Adrenal gland (tissue), 5 donors: Measurements from ENCODE around the gene C1orf167.

Experiments used
- CTCF ChIP-seq, 6 experiments: fragments of 450-650 bp in 4 of 6; fragments of 200-600 bp in 2 of 6; sonication (generic) in 1 of 6; IDR thresholded peaks; 1 replicate in 5 of 6; 2 replicates in 1 of 6; pipeline versions ENCODE4 v1.5.1 to v1.8.0; 2016 to 2021; ENCODE audit warnings: antibody characterized with exemption in 6 of 6, mild to moderate bottlenecking in 2 of 6, moderate library complexity in 1 of 6
- POLR2A ChIP-seq, 2 donors: fragments of 450-650 bp; IDR thresholded peaks; one replicate each; pipeline ENCODE4 v1.6.1; 2017; ENCODE audit warnings: antibody characterized with exemption in 2 of 2, mild to moderate bottlenecking in 2 of 2, moderate library complexity in 1 of 2
- donor health status: DM: no; HTN: no; CAD: no.

- no peak for TF ChIP-seq CTCF (IDR thresholded peaks at IDR 0.05)
- TF ChIP-seq POLR2A (IDR thresholded peaks at IDR 0.05): no peak
Observed at GRCh38 chr1:11799896-11800295, 37.9 kb downstream of the C1orf167 start.
